Stomach (tissue), 4 donors: ENCODE measurements around the gene MAGI1.

Source experiments
- EP300 ChIP-seq: sonication (generic); formaldehyde crosslinking; IDR thresholded peaks from one replicate; pipeline ENCODE4 v1.6.1; 2017; ENCODE audit warnings: antibody characterized with exemption
- POLR2A ChIP-seq, 4 donors: fragments of 450-650 bp; IDR thresholded peaks; one replicate each; pipeline ENCODE4 v1.6.1; 2016; ENCODE audit warnings: antibody characterized with exemption in 4 of 4, control low read depth in 2 of 4, mild to moderate bottlenecking in 1 of 4, moderate library complexity in 1 of 4
- TF ChIP-seq, protein P1 (sequence below), 7 experiments: fragments of 450-650 bp in 4 of 7; fragments of 200-600 bp in 3 of 7; sonication (generic) in 3 of 7; IDR thresholded peaks; one replicate each; pipeline ENCODE4 v1.5.1; 2016 to 2019; ENCODE audit warnings: antibody characterized with exemption in 7 of 7, control low read depth in 2 of 7, mild to moderate bottlenecking in 1 of 7

DNA sequence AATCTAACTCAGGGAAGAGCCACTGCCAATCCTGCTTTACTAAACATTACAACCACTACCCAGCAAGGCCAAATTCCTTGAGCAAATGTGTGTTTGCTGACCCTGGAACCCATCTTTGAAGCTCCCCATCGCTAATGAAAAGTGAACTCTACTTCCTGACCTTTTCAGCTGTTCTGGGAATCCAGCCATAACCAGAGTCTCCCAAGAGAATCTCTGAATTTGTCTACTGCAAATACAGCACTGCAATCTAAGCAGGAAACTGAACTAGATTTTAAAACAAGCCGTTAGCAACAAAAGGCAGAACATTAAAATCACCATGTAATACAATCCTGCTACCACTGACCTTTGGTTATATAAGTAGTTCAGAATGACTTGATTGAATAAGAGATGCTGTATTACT lies 309.2 kb downstream of the MAGI1 start:
- TF ChIP-seq, protein P1, sequence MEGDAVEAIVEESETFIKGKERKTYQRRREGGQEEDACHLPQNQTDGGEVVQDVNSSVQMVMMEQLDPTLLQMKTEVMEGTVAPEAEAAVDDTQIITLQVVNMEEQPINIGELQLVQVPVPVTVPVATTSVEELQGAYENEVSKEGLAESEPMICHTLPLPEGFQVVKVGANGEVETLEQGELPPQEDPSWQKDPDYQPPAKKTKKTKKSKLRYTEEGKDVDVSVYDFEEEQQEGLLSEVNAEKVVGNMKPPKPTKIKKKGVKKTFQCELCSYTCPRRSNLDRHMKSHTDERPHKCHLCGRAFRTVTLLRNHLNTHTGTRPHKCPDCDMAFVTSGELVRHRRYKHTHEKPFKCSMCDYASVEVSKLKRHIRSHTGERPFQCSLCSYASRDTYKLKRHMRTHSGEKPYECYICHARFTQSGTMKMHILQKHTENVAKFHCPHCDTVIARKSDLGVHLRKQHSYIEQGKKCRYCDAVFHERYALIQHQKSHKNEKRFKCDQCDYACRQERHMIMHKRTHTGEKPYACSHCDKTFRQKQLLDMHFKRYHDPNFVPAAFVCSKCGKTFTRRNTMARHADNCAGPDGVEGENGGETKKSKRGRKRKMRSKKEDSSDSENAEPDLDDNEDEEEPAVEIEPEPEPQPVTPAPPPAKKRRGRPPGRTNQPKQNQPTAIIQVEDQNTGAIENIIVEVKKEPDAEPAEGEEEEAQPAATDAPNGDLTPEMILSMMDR (IDR thresholded peaks at IDR 0.05) = no peak
- TF ChIP-seq POLR2A (IDR thresholded peaks at IDR 0.05) = no peak
- TF ChIP-seq EP300 = no peak
